IPS-20b (cell line): Measurements from ENCODE around the gene C19orf73.
"Not testable (repeated sequence)": the region's sequence is repeated elsewhere in the genome, so short reads cannot be mapped to it uniquely, and the experiment has no call there.

ENCODE experiments used
- H3K27ac ChIP-seq: one replicate; pipeline ENCODE4 v1.5.1; 2013; ENCODE audit warnings: low read length
- H3K27me3 ChIP-seq: 2 replicates; pipeline ENCODE4 v1.6.1; 2013; ENCODE audit warnings: mild to moderate bottlenecking, low read length, inconsistent platforms; ENCODE audit not compliant: insufficient read depth
- H3K36me3 ChIP-seq: 2 replicates; pipeline ENCODE4 v1.6.1; 2013; ENCODE audit warnings: low read depth, mild to moderate bottlenecking, inconsistent platforms, low read length, moderate library complexity; ENCODE audit not compliant: insufficient read depth
- H3K4me1 ChIP-seq: 2 replicates; pipeline ENCODE4 v1.6.1; 2013; ENCODE audit warnings: mild to moderate bottlenecking, control low read depth, inconsistent platforms, low read length, moderate library complexity; ENCODE audit not compliant: insufficient read depth
- H3K4me3 ChIP-seq: 2 replicates; pipeline ENCODE4 v1.5.1; 2013; ENCODE audit warnings: mild to moderate bottlenecking, low read length, inconsistent platforms
- H3K9ac ChIP-seq: 2 replicates; pipeline ENCODE4 v1.6.1; 2013; ENCODE audit warnings: low read depth, mild to moderate bottlenecking, inconsistent platforms, low read length, moderate library complexity
- H3K9me3 ChIP-seq: 2 replicates; pipeline ENCODE4 v1.6.1; 2013; ENCODE audit warnings: mild to moderate bottlenecking, low read depth, low read length, inconsistent platforms; ENCODE audit not compliant: insufficient read depth

C19orf73 gene

GRCh38 chr19:49146408-49146770 is 27.4 kb upstream of the C19orf73 start:
- not testable (repeated sequence) for H3K9me3 ChIP-seq, H3K36me3 ChIP-seq
- H3K4me3 ChIP-seq = peak overlapping the region; percentile 73

GRCh38 chr19:49145573-49146407 is 26.8 kb upstream of the C19orf73 start:
- Histone ChIP-seq H3K4me1 (peaks cover 4% of the 10 kb centered on the region), H3K9ac (peak overlapping the region; percentile 65; the same call in 1 of the 2 replicates), H3K27ac (peak overlapping the region; percentile 18), H3K4me3 (peak overlapping the region; percentile 73), H3K9me3 (no peaks in the 10 kb centered on the region), H3K36me3 (no peaks in the 10 kb centered on the region), H3K27me3 (no peaks in the 10 kb centered on the region; the same call in 1 of the 2 replicates)

More at GRCh38 chr19:49146408-49146770, 27.4 kb upstream of the C19orf73 start:
- H3K27me3 ChIP-seq, H3K4me1 ChIP-seq: not testable (repeated sequence)
- Histone ChIP-seq H3K9ac (peak overlapping the region; percentile 65; the same call in 1 of the 2 replicates), H3K27ac (peak overlapping the region; percentile 18)

GRCh38 chr19:49142866-49143335 is 24.0 kb upstream of the C19orf73 start:
- H3K36me3 ChIP-seq = no peaks in the 10 kb centered on the region
- H3K9me3 ChIP-seq = no peaks in the 10 kb centered on the region
- no peaks in the 10 kb centered on the region for H3K27me3 ChIP-seq
- H3K9ac ChIP-seq = peak overlapping the region; percentile 18; the same call in 1 of the 2 replicates
- H3K27ac ChIP-seq = no peak overlapping the region
- H3K4me3 ChIP-seq = peak overlapping the region; percentile 66
- no peaks in the 10 kb centered on the region for H3K4me1 ChIP-seq

GRCh38 chr19:49141352-49141751 is 22.4 kb upstream of the C19orf73 start:
- Histone ChIP-seq H3K4me3 (no peak overlapping the region), H3K9me3 (no peaks in the 10 kb centered on the region), H3K27ac (no peak overlapping the region), H3K4me1 (no peaks in the 10 kb centered on the region), H3K27me3 (no peaks in the 10 kb centered on the region), H3K9ac (no peak overlapping the region), H3K36me3 (no peaks in the 10 kb centered on the region)

- Histone ChIP-seq H3K4me3 (no peak overlapping the region), H3K27me3 (no peaks in the 10 kb centered on the region), H3K27ac (no peak overlapping the region), H3K9ac (no peak overlapping the region), H3K4me1 (no peaks in the 10 kb centered on the region), H3K9me3 (no peaks in the 10 kb centered on the region), H3K36me3 (no peaks in the 10 kb centered on the region)
These were observed 22.0 kb upstream of the C19orf73 start for GRCh38 chr19:49140951-49141350.

GRCh38 chr19:49136771-49137171 is 17.8 kb upstream of the C19orf73 start:
- Histone ChIP-seq H3K4me1 (no peaks in the 10 kb centered on the region), H3K9me3 (no peaks in the 10 kb centered on the region), H3K27ac (no peak overlapping the region), H3K9ac (no peak overlapping the region), H3K36me3 (peaks cover 5% of the 10 kb centered on the region), H3K27me3 (no peaks in the 10 kb centered on the region), H3K4me3 (no peak overlapping the region)

- no peak overlapping the region for H3K4me3 ChIP-seq
- no peaks in the 10 kb centered on the region for H3K4me1 ChIP-seq
- no peaks in the 10 kb centered on the region for H3K27me3 ChIP-seq
- H3K27ac ChIP-seq = no peak overlapping the region
- peaks cover 5% of the 10 kb centered on the region for H3K36me3 ChIP-seq
- H3K9me3 ChIP-seq = no peaks in the 10 kb centered on the region
- H3K9ac ChIP-seq = no peak overlapping the region
These were observed 16.7 kb upstream of the C19orf73 start for GRCh38 chr19:49135686-49136085.

- H3K4me1 ChIP-seq = no peaks in the 10 kb centered on the region
- no peaks in the 10 kb centered on the region for H3K9me3 ChIP-seq
- no peak overlapping the region for H3K27ac ChIP-seq
- H3K36me3 ChIP-seq = peaks cover 5% of the 10 kb centered on the region
- no peaks in the 10 kb centered on the region for H3K27me3 ChIP-seq
- peak overlapping the region; percentile 43; the same call in 1 of the 2 replicates for H3K4me3 ChIP-seq
- no peak overlapping the region for H3K9ac ChIP-seq
These were observed 14.9 kb upstream of the C19orf73 start for GRCh38 chr19:49133621-49134454.

GRCh38 chr19:49132974-49133609 is 14.1 kb upstream of the C19orf73 start:
- Histone ChIP-seq H3K4me3 (peak overlapping the region; percentile 43; the same call in 1 of the 2 replicates), H3K36me3 (peaks cover 5% of the 10 kb centered on the region), H3K9ac (no peak overlapping the region), H3K27me3 (no peaks in the 10 kb centered on the region), H3K4me1 (no peaks in the 10 kb centered on the region), H3K9me3 (no peaks in the 10 kb centered on the region), H3K27ac (no peak overlapping the region)

GRCh38 chr19:49130325-49130724 is 11.4 kb upstream of the C19orf73 start:
- no peaks in the 10 kb centered on the region for H3K27me3 ChIP-seq
- no peaks in the 10 kb centered on the region for H3K9me3 ChIP-seq
- no peaks in the 10 kb centered on the region for H3K4me1 ChIP-seq
- H3K9ac ChIP-seq = no peak overlapping the region
- H3K4me3 ChIP-seq = no peak overlapping the region
- H3K27ac ChIP-seq = no peak overlapping the region
- H3K36me3 ChIP-seq = peaks cover 5% of the 10 kb centered on the region

GRCh38 chr19:49129238-49129583 is 10.3 kb upstream of the C19orf73 start:
- H3K9me3 ChIP-seq = no peaks in the 10 kb centered on the region
- no peak overlapping the region for H3K27ac ChIP-seq
- H3K9ac ChIP-seq = no peak overlapping the region
- H3K4me3 ChIP-seq = peak overlapping the region; percentile 87; the same call in 1 of the 2 replicates
- H3K27me3 ChIP-seq = no peaks in the 10 kb centered on the region
- H3K4me1 ChIP-seq = no peaks in the 10 kb centered on the region
- H3K36me3 ChIP-seq = peaks cover under 1% of the 10 kb centered on the region; the same call in 1 of the 2 replicates
